NCI-H82 treated with DMSO at 0.1 percent for 48 hours (cell line): ENCODE results near the gene ZPR1.
"Not testable (repeated sequence)": the region's sequence is repeated elsewhere in the genome, so short reads cannot be mapped to it uniquely, and the experiment has no call there.

Experiments used
- DNase-seq: peaks from one replicate; lab custom pipeline; 2025; ENCODE audit not compliant: unreplicated experiment; lab: John Stamatoyannopoulos, UW

ZPR1 gene

GRCh38 chr11:116762132-116762531 lies 25.7 kb downstream of the ZPR1 start:
- DNase-seq: no peak

- DNase-seq: not testable (repeated sequence)
Observed at GRCh38 chr11:116756044-116756443, 31.8 kb downstream of the ZPR1 start.

GRCh38 chr11:116750070-116750718 lies 37.6 kb downstream of the ZPR1 start:
- no peak for DNase-seq

GRCh38 chr11:116742104-116742503 lies 45.7 kb downstream of the ZPR1 start:
- DNase-seq: no peak

GRCh38 chr11:116740741-116741140 lies 47.1 kb downstream of the ZPR1 start:
- no peak for DNase-seq

GRCh38 chr11:116738975-116739374 lies 48.8 kb downstream of the ZPR1 start:
- no peak for DNase-seq

GRCh38 chr11:116736763-116737162 lies 51.1 kb downstream of the ZPR1 start:
- DNase-seq: no peak

GRCh38 chr11:116733969-116734508 lies 53.8 kb downstream of the ZPR1 start:
- DNase-seq: no peak

- DNase-seq: no peak
Observed at GRCh38 chr11:116733043-116733755, 54.6 kb downstream of the ZPR1 start.

- DNase-seq: peak; percentile 24
Observed at GRCh38 chr11:116732271-116733042, 55.4 kb downstream of the ZPR1 start.

GRCh38 chr11:116731821-116732220 lies 56.0 kb downstream of the ZPR1 start:
- no peak for DNase-seq

GRCh38 chr11:116731097-116731761 lies 56.6 kb downstream of the ZPR1 start:
- no peak for DNase-seq

- no peak for DNase-seq
Observed at GRCh38 chr11:116730601-116731000, 57.2 kb downstream of the ZPR1 start.

GRCh38 chr11:116730241-116730561 lies 57.6 kb downstream of the ZPR1 start:
- DNase-seq: no peak

GRCh38 chr11:116729501-116730240 lies 58.2 kb downstream of the ZPR1 start:
- no peak for DNase-seq

GRCh38 chr11:116727990-116728389 lies 59.8 kb downstream of the ZPR1 start:
- DNase-seq: no peak

- no peak for DNase-seq
Observed at GRCh38 chr11:116725434-116726221, 62.2 kb downstream of the ZPR1 start.

GRCh38 chr11:116724813-116725212 lies 63.0 kb downstream of the ZPR1 start:
- DNase-seq: no peak
